Common myeloid progenitor, CD34-positive (primary cell): ENCODE results near the gene LRRC4C.

Source experiments
- CTCF ChIA-PET: fragments of 350-600 bp; sonication (Branson Sonifier 250); formaldehyde crosslinking; loops from one replicate; lab custom pipeline; 2021; ENCODE audit warnings: antibody characterized with exemption; lab: Charles Lee
- POLR2A ChIA-PET: fragments of 350-600 bp; sonication (Branson Sonifier 250); formaldehyde crosslinking; loops from one replicate; lab custom pipeline; 2021; ENCODE audit warnings: antibody characterized with exemption; lab: Charles Lee
- DNase-seq, 3 donors: peaks; one replicate each; pipeline versions ENCODE4 v3.0.0 to v3.0.0-alpha.2; 2013
- H3K27ac ChIP-seq, 2 experiments: 1 replicate in 1 of 2; 2 replicates in 1 of 2; pipeline ENCODE4 v1.7.0; 2013; ENCODE audit warnings: inconsistent platforms in 2 of 2, low read length in 2 of 2, mild to moderate bottlenecking in 2 of 2, low read depth in 1 of 2, moderate library complexity in 1 of 2; ENCODE audit not compliant: severe bottlenecking in 2 of 2, insufficient read depth in 1 of 2, poor library complexity in 1 of 2
- H3K27me3 ChIP-seq, 5 experiments: replicated peaks in 2 of 5; 1 replicate in 3 of 5; 2 replicates in 2 of 5; pipeline versions ENCODE4 v1.6.1 to v1.7.0; 2013; ENCODE audit warnings: low read length in 4 of 5, mild to moderate bottlenecking in 2 of 5, moderate library complexity in 2 of 5, inconsistent platforms in 1 of 5; ENCODE audit not compliant: insufficient read depth in 5 of 5, control insufficient read depth in 4 of 5
- H3K36me3 ChIP-seq, 4 experiments: 1 replicate in 2 of 4; 2 replicates in 2 of 4; pipeline versions ENCODE4 v1.6.1 to v1.7.0; 2013; ENCODE audit warnings: low read length in 3 of 4, control low read depth in 1 of 4, mild to moderate bottlenecking in 1 of 4; ENCODE audit not compliant: control insufficient read depth in 4 of 4, insufficient read depth in 4 of 4
- H3K4me1 ChIP-seq, 4 experiments: 1 replicate in 3 of 4; 2 replicates in 1 of 4; pipeline versions ENCODE4 v1.6.1 to v1.7.1; 2013; ENCODE audit warnings: low read length in 3 of 4, mild to moderate bottlenecking in 3 of 4, control low read depth in 1 of 4, inconsistent platforms in 1 of 4, moderate library complexity in 1 of 4; ENCODE audit not compliant: control insufficient read depth in 4 of 4, insufficient read depth in 4 of 4; ENCODE audit errors: control extremely low read depth in 1 of 4
- H3K4me3 ChIP-seq, 7 experiments: 1 replicate in 4 of 7; 2 replicates in 3 of 7; pipeline versions ENCODE4 v1.5.1 to v1.7.0; 2013; ENCODE audit warnings: mild to moderate bottlenecking in 7 of 7, low read length in 6 of 7, moderate library complexity in 6 of 7, inconsistent platforms in 2 of 7, low read depth in 2 of 7, control low read depth in 1 of 7; ENCODE audit not compliant: insufficient read depth in 4 of 7, control insufficient read depth in 1 of 7; ENCODE audit errors: extremely low read depth in 1 of 7
- H3K9me3 ChIP-seq, 5 experiments: 1 replicate in 4 of 5; 2 replicates in 1 of 5; pipeline versions ENCODE4 v1.6.1 to v1.7.1; 2013; ENCODE audit warnings: low read length in 4 of 5, mild to moderate bottlenecking in 2 of 5, inconsistent platforms in 1 of 5, low read depth in 1 of 5, moderate library complexity in 1 of 5; ENCODE audit not compliant: control insufficient read depth in 4 of 5, insufficient read depth in 2 of 5; ENCODE audit errors: control extremely low read depth in 1 of 5
- WGBS: methylation state at CpG from one replicate; pipeline ENCODE4 v1.1.5; 2013; ENCODE audit not compliant: insufficient coverage; 5-methylcytosine and 5-hydroxymethylcytosine counted together

Gene LRRC4C

GRCh38 chr11:41289408-41289807, 170.0 kb downstream of the LRRC4C start:
- Histone ChIP-seq H3K9me3 (no peaks in the 10 kb centered on the region), H3K4me1 (no peaks in the 10 kb centered on the region), H3K27me3 (no peaks in the 10 kb centered on the region), H3K36me3 (no peaks in the 10 kb centered on the region), H3K4me3 (no peak overlapping the region), H3K27ac (no peak overlapping the region)
- POLR2A ChIA-PET = no interaction called here
- 100% methylated on average over 1 of the region's 3 CpGs for WGBS
- CTCF ChIA-PET = no interaction called here
- no peak for DNase-seq

- DNase-seq = no peak
- POLR2A ChIA-PET = no interaction called here
- no peaks in the 10 kb centered on the region for H3K27me3 ChIP-seq
- no peaks in the 10 kb centered on the region for H3K9me3 ChIP-seq
- no peak overlapping the region for H3K27ac ChIP-seq
- no peak overlapping the region for H3K4me3 ChIP-seq
- CTCF ChIA-PET = no interaction called here
- H3K4me1 ChIP-seq = no peaks in the 10 kb centered on the region
- H3K36me3 ChIP-seq = no peaks in the 10 kb centered on the region
These were observed 172.7 kb downstream of the LRRC4C start for GRCh38 chr11:41286751-41287150.

- WGBS = 70% methylated on average over 2 of the region's 3 CpGs
- ChIA-PET POLR2A (no interaction called here), CTCF (no interaction called here)
- Histone ChIP-seq H3K4me3 (no peak overlapping the region), H3K27ac (no peak overlapping the region), H3K36me3 (no peaks in the 10 kb centered on the region), H3K27me3 (no peaks in the 10 kb centered on the region), H3K9me3 (no peaks in the 10 kb centered on the region), H3K4me1 (no peaks in the 10 kb centered on the region)
- DNase-seq = no peak
These were observed 175.1 kb downstream of the LRRC4C start for GRCh38 chr11:41284354-41284753.

GRCh38 chr11:41283191-41283930, 176.1 kb downstream of the LRRC4C start:
- no peak for DNase-seq
- CTCF ChIA-PET = no interaction called here
- POLR2A ChIA-PET = no interaction called here

GRCh38 chr11:41282395-41282794, 177.1 kb downstream of the LRRC4C start:
- Histone ChIP-seq H3K27me3 (no peaks in the 10 kb centered on the region), H3K4me1 (no peaks in the 10 kb centered on the region), H3K9me3 (peaks cover 0 to 1% (median 0%) of the 10 kb centered on the region in 5 experiments), H3K4me3 (no peak overlapping the region), H3K27ac (no peak overlapping the region), H3K36me3 (no peaks in the 10 kb centered on the region)
- no peak for DNase-seq
- POLR2A ChIA-PET = no interaction called here
- WGBS = 95% methylated on average over 4 of the region's 5 CpGs
- CTCF ChIA-PET = no interaction called here

More at GRCh38 chr11:41283191-41283930, 176.1 kb downstream of the LRRC4C start:
- Histone ChIP-seq H3K27me3 (no peaks in the 10 kb centered on the region), H3K4me1 (no peaks in the 10 kb centered on the region), H3K36me3 (no peaks in the 10 kb centered on the region), H3K4me3 (no peak overlapping the region), H3K9me3 (peaks cover 0 to under 1% (median 0%) of the 10 kb centered on the region in 5 experiments), H3K27ac (no peak overlapping the region)
- WGBS = 100% methylated on average over 1 of the region's 6 CpGs

- CTCF ChIA-PET = no interaction called here
- Histone ChIP-seq H3K36me3 (no peaks in the 10 kb centered on the region), H3K4me3 (no peak overlapping the region), H3K27me3 (no peaks in the 10 kb centered on the region), H3K9me3 (peaks cover 0 to 1% (median 0%) of the 10 kb centered on the region in 5 experiments), H3K4me1 (no peaks in the 10 kb centered on the region), H3K27ac (no peak overlapping the region)
- WGBS = 86% methylated on average over 5 of the region's 7 CpGs
- POLR2A ChIA-PET = no interaction called here
- no peak for DNase-seq
These were observed 178.2 kb downstream of the LRRC4C start for GRCh38 chr11:41281131-41281742.

GRCh38 chr11:41274831-41275230, 184.6 kb downstream of the LRRC4C start:
- 100% methylated on average over 6 of the region's 8 CpGs for WGBS

More at GRCh38 chr11:41274831-41275230, 184.6 kb downstream of the LRRC4C start:
- no peak for DNase-seq
- no peak overlapping the region for H3K4me3 ChIP-seq
- ChIA-PET POLR2A (no interaction called here), CTCF (no interaction called here)
- no peaks in the 10 kb centered on the region for H3K4me1 ChIP-seq
- H3K36me3 ChIP-seq = no peaks in the 10 kb centered on the region
- H3K27ac ChIP-seq = no peak overlapping the region
- H3K27me3 ChIP-seq = no peaks in the 10 kb centered on the region
- H3K9me3 ChIP-seq = peaks cover 0 to 1% (median 0%) of the 10 kb centered on the region in 5 experiments
